HCT116 (cell line): ENCODE measurements around the gene ANO10. TPM values are rescaled to one million over a fixed set of nuclear protein-coding genes. Genes with fewer than 3 reads are reported as not detected.
A peak's percentile ranks its signal among the peaks of the same experiment; 100 is the strongest.

Source experiments
- ATAC-seq: fragments of 200-7000 bp; cut with Tn5 transposase; 2 replicates; pipeline ENCODE4 v1.9.1; 2020; ENCODE audit warnings: mild to moderate bottlenecking, moderate library complexity
- BruUV-seq: library from RNA; stranded (reverse); fragments of 400-500 nt; replicated peaks from 2 replicates; lab custom pipeline; 2021; lab: Mats Ljungman, UMichigan
- CTCF ChIA-PET: fragments of 300-600 bp; sonication (Branson Sonifier 250); formaldehyde crosslinking; loops from one replicate; lab custom pipeline; 2021; ENCODE audit warnings: antibody characterized with exemption; lab: Charles Lee
- POLR2A ChIA-PET: fragments of 300-600, 350-600 bp; sonication (Branson Sonifier 250); formaldehyde crosslinking; loops from one replicate; lab custom pipeline; 2021; ENCODE audit warnings: antibody characterized with exemption; lab: Charles Lee
- RAD21 ChIA-PET, 2 experiments: fragments of 300-600 bp; sonication (Branson Sonifier 250); formaldehyde crosslinking; loops; one replicate each; lab custom pipeline; 2023; ENCODE audit warnings: low total read pairs in 2 of 2; ENCODE audit not compliant: uncharacterized antibody in 2 of 2, unreplicated experiment in 2 of 2, low non-redundant PET in 1 of 2; lab: Charles Lee
- DNase-seq: peaks from one replicate; pipeline ENCODE4 v3.0.0-alpha.2; 2010; ENCODE audit warnings: low read depth, low spot score
- H2AFZ ChIP-seq: fragments of 200-600 bp; shearing (Covaris generic), sonication (generic); 2 replicates; pipeline ENCODE4 v1.6.1; 2017; ENCODE audit warnings: low read depth, mixed run types, mixed read lengths, antibody characterized with exemption, low read length; ENCODE audit not compliant: poor library complexity, severe bottlenecking
- H3K27ac ChIP-seq: 2 replicates; pipeline ENCODE4 v1.5.1; 2012; ENCODE audit warnings: low read depth, low read length
- H3K27me3 ChIP-seq: fragments of 200-600 bp; sonication (generic); 2 replicates; pipeline ENCODE4 v1.6.1; 2016; ENCODE audit warnings: mixed run types, low read length, mixed read lengths; ENCODE audit not compliant: insufficient read depth
- H3K36me3 ChIP-seq, 2 experiments: fragments of 200-500 bp in 1 of 2; fragments of 200-600 bp in 1 of 2; sonication (Bioruptor generic) in 1 of 2; sonication (generic) in 1 of 2; 2 replicates each; pipeline versions ENCODE4 v1.5.1 to v1.6.1; 2014 to 2016; ENCODE audit warnings: low read length in 2 of 2, inconsistent platforms in 1 of 2, mixed read lengths in 1 of 2, mixed run types in 1 of 2; ENCODE audit not compliant: insufficient read depth in 2 of 2, control insufficient read depth in 1 of 2
- H3K4me1 ChIP-seq, 2 experiments: fragments of 200-600 bp in 1 of 2; sonication (generic) in 1 of 2; 2 replicates each; pipeline versions ENCODE4 v1.5.1 to v1.6.1; 2012 to 2017; ENCODE audit warnings: low read length in 2 of 2, inconsistent platforms in 1 of 2, mild to moderate bottlenecking in 1 of 2, mixed read lengths in 1 of 2, mixed run types in 1 of 2, moderate library complexity in 1 of 2; ENCODE audit not compliant: insufficient read depth in 2 of 2, control insufficient read depth in 1 of 2
- H3K4me2 ChIP-seq: fragments of 200-600 bp; sonication (generic); 2 replicates; pipeline ENCODE4 v1.6.1; 2017; ENCODE audit warnings: mixed run types, low read length, mixed read lengths
- H3K4me3 ChIP-seq, 2 experiments: fragments of 200-600 bp in 1 of 2; sonication (generic) in 1 of 2; replicated peaks in 1 of 2; 2 replicates each; pipeline ENCODE4 v1.5.1; 2011 to 2016; ENCODE audit warnings: low read length in 2 of 2, control low read depth in 1 of 2, low read depth in 1 of 2, mild to moderate bottlenecking in 1 of 2, mixed read lengths in 1 of 2, mixed run types in 1 of 2
- H3K79me2 ChIP-seq: fragments of 200-600 bp; sonication (generic); 2 replicates; pipeline ENCODE4 v1.6.1; 2017; ENCODE audit warnings: mild to moderate bottlenecking, mixed run types, low read length, moderate library complexity, mixed read lengths; ENCODE audit not compliant: insufficient read depth
- H3K9ac ChIP-seq: fragments of 200-600 bp; sonication (generic); 2 replicates; pipeline ENCODE4 v1.6.1; 2016; ENCODE audit warnings: low read length, mixed read lengths
- H3K9me2 ChIP-seq: fragments of 200-600 bp; sonication (generic), shearing (Covaris generic); 2 replicates; pipeline ENCODE4 v1.6.1; 2017; ENCODE audit warnings: mixed run types, mild to moderate bottlenecking, moderate library complexity; ENCODE audit not compliant: insufficient read depth
- H3K9me3 ChIP-seq, 2 experiments: fragments of 200-500 bp in 1 of 2; fragments of 200-600 bp in 1 of 2; sonication (Bioruptor generic) in 1 of 2; sonication (generic) in 1 of 2; 2 replicates each; pipeline ENCODE4 v1.6.1; 2014 to 2017; ENCODE audit warnings: low read length in 2 of 2, mixed read lengths in 2 of 2, inconsistent platforms in 1 of 2, low read depth in 1 of 2, mild to moderate bottlenecking in 1 of 2, mixed run types in 1 of 2, moderate library complexity in 1 of 2; ENCODE audit not compliant: control insufficient read depth in 1 of 2, insufficient read depth in 1 of 2
- H4K20me1 ChIP-seq: fragments of 200-600 bp; sonication (generic), shearing (Covaris generic); 2 replicates; pipeline ENCODE4 v1.6.1; 2017; ENCODE audit warnings: mixed run types, mild to moderate bottlenecking, moderate library complexity; ENCODE audit not compliant: insufficient read depth
- CBX3 ChIP-seq: IDR thresholded peaks from 2 replicates; pipeline ENCODE4 v1.6.1; 2012; ENCODE audit warnings: low read depth
- CEBPB ChIP-seq: IDR thresholded peaks from 2 replicates; pipeline ENCODE4 v1.6.1; 2012; ENCODE audit warnings: low read depth
- CTCF ChIP-seq, 3 experiments: fragments of 200-600 bp in 1 of 3; sonication (generic) in 1 of 3; IDR thresholded peaks in 2 of 3; conservative IDR thresholded peaks in 1 of 3; 2 replicates each; pipeline ENCODE4 v1.5.1; 2012 to 2017; ENCODE audit warnings: low read depth in 2 of 3, low read length in 2 of 3, antibody characterized with exemption in 1 of 3, borderline replicate concordance in 1 of 3, control low read depth in 1 of 3, mild to moderate bottlenecking in 1 of 3, mixed read lengths in 1 of 3, mixed run types in 1 of 3, moderate library complexity in 1 of 3; ENCODE audit not compliant: insufficient read depth in 1 of 3
- EZH2phosphoT487 ChIP-seq: fragments of 200-600 bp; IDR thresholded peaks from 2 replicates; pipeline ENCODE4 v1.6.1; 2018; ENCODE audit warnings: antibody characterized with exemption, borderline replicate concordance
- FOSL1 ChIP-seq: IDR thresholded peaks from 2 replicates; pipeline ENCODE4 v1.6.1; 2012; ENCODE audit warnings: low read depth
- JUND ChIP-seq: IDR thresholded peaks from 2 replicates; pipeline ENCODE4 v1.6.1; 2012
- POLR2A ChIP-seq: IDR thresholded peaks from 2 replicates; pipeline ENCODE4 v1.7.0; 2011; ENCODE audit warnings: borderline replicate concordance; ENCODE audit not compliant: insufficient read depth, insufficient read length; ENCODE audit errors: extremely low read depth
- POLR2AphosphoS5 ChIP-seq: IDR thresholded peaks from 2 replicates; pipeline ENCODE4 v1.6.1; 2011; ENCODE audit warnings: mild to moderate bottlenecking, low read depth, low read length, moderate library complexity
- REST ChIP-seq: IDR thresholded peaks from 2 replicates; pipeline ENCODE4 v1.6.1; 2012; ENCODE audit warnings: low read depth
- SIN3A ChIP-seq: IDR thresholded peaks from 2 replicates; pipeline ENCODE4 v1.6.1; 2012; ENCODE audit warnings: low read depth
- SP1 ChIP-seq: IDR thresholded peaks from 2 replicates; pipeline ENCODE4 v1.6.1; 2012; ENCODE audit warnings: low read depth
- SRF ChIP-seq: IDR thresholded peaks from 2 replicates; pipeline ENCODE4 v1.6.1; 2012; ENCODE audit warnings: low read depth
- ZBTB33 ChIP-seq: IDR thresholded peaks from 2 replicates; pipeline ENCODE4 v1.6.1; 2011; ENCODE audit warnings: mild to moderate bottlenecking, low read length, moderate library complexity; ENCODE audit not compliant: insufficient replicate concordance; ENCODE audit errors: extremely low read depth
- ZFX ChIP-seq: fragments of 450-650 bp; IDR thresholded peaks from 2 replicates; pipeline ENCODE4 v1.6.1; 2017
- ZNF274 ChIP-seq: fragments of 200-500 bp; sonication (Bioruptor generic); IDR thresholded peaks from 2 replicates; pipeline ENCODE4 v1.6.1; 2014; ENCODE audit warnings: mild to moderate bottlenecking, low read depth, low read length, inconsistent platforms
- intact Hi-C: fragments of 100-400 bp; cut with micrococcal nuclease; formaldehyde crosslinking; loops from 2 replicates; pipeline ENCODE4 v1.10.0; 2022
- total RNA-seq: library from RNA; stranded (reverse); gene quantifications from one replicate; pipeline ENCODE4 v1.2.1, GENCODE V29; 2021; ENCODE audit not compliant: unreplicated experiment

Gene ANO10
- total RNA-seq, 1 experiment from 2014 or later: 13.3 TPM

GRCh38 chr3:43581343-43581742, 40.5 kb downstream of the ANO10 start:
- DNase-seq (no peak), ATAC-seq (no peak)
- no TSS peak for BruUV-seq
- RAD21 ChIA-PET: no interaction called here
- Histone ChIP-seq H4K20me1 (no peaks in the 10 kb centered on the region), H3K9ac (no peak overlapping the region), H2AFZ (no peak overlapping the region), H3K9me3 (no peaks in the 10 kb centered on the region), H3K27me3 (no peaks in the 10 kb centered on the region), H3K79me2 (no peaks in the 10 kb centered on the region), H3K9me2 (no peaks in the 10 kb centered on the region), H3K4me2 (no peak overlapping the region), H3K4me3 (no peak overlapping the region), H3K36me3 (no peaks in the 10 kb centered on the region), H3K27ac (no peak overlapping the region), H3K4me1 (peaks cover 0 to 16% of the 10 kb centered on the region in 2 experiments; a peak in 1 of 4 replicates)
- CTCF ChIA-PET: no interaction called here
- no peak for TF ChIP-seq EZH2phosphoT487
- TF ChIP-seq ZFX: no peak
- no peak for TF ChIP-seq POLR2AphosphoS5
- TF ChIP-seq SRF: peak; percentile 73; the same call in 1 of the 2 replicates
- TF ChIP-seq FOSL1: peak; percentile 8; the same call in 1 of the 2 replicates
- TF ChIP-seq SP1: 0 out of 2 replicates have a peak, but pooled peaks have one; percentile 11
- no peak for TF ChIP-seq POLR2A
- no peak for TF ChIP-seq ZBTB33
- TF ChIP-seq CEBPB: no peak
- TF ChIP-seq REST: no peak
- no peak for TF ChIP-seq CTCF (IDR thresholded peaks at IDR 0.05 in 2 of 3, conservative IDR thresholded peaks at IDR 0.05 in 1 of 3; ENCODE audit: borderline replicate concordance in 1 of 3, insufficient read depth in 1 of 3, low read depth in 2 of 3, low read length in 2 of 3)
- no peak for TF ChIP-seq SIN3A
- TF ChIP-seq CBX3: no peak
- no peak for TF ChIP-seq ZNF274
- 0 out of 2 replicates have a peak, but pooled peaks have one; percentile 11 for TF ChIP-seq JUND
- POLR2A ChIA-PET: no interaction called here
- intact Hi-C loops: no loop called here
